GM13977 (cell line): ENCODE measurements around the gene TRHDE.

Experiments
- DNase-seq: peaks from one replicate; pipeline ENCODE4 v3.0.0; 2012; ENCODE audit warnings: low spot score
- CTCF ChIP-seq: IDR thresholded peaks from 2 replicates; pipeline ENCODE4 v1.5.1; 2012; ENCODE audit warnings: mild to moderate bottlenecking, control low read depth; ENCODE audit not compliant: insufficient read depth; ENCODE audit errors: extremely low read depth, missing control alignments
- in situ Hi-C: fragments of 300-500 bp; cut with MboI; formaldehyde crosslinking; loops from one replicate; pipeline ENCODE4 v1.12.0; 2022; ENCODE audit warnings: low sequenced_read_pairs, low pct_unique_long_range_greater_than_20kb, mixed read lengths, inconsistent platforms; ENCODE audit not compliant: unreplicated experiment

Gene TRHDE

GRCh38 chr12:72491426-72491825 lies 219.3 kb downstream of the TRHDE start:
- no peak for TF ChIP-seq CTCF

GRCh38 chr12:72493407-72493806 lies 221.2 kb downstream of the TRHDE start:
- DNase-seq = no peak

More at GRCh38 chr12:72491426-72491825, 219.3 kb downstream of the TRHDE start:
- DNase-seq = no peak
- in situ Hi-C loops = no loop called here

GRCh38 chr12:72498354-72498753 lies 226.2 kb downstream of the TRHDE start:
- in situ Hi-C loops = no loop called here
- DNase-seq = no peak
- TF ChIP-seq CTCF = no peak

More at GRCh38 chr12:72493407-72493806, 221.2 kb downstream of the TRHDE start:
- no peak for TF ChIP-seq CTCF
- in situ Hi-C loops = no loop called here

- TF ChIP-seq CTCF = no peak
- DNase-seq = no peak
- in situ Hi-C loops = no loop called here
These were observed 227.1 kb downstream of the TRHDE start for GRCh38 chr12:72499244-72499643.

GRCh38 chr12:72502546-72502945 lies 230.4 kb downstream of the TRHDE start:
- in situ Hi-C loops = no loop called here

GRCh38 chr12:72505227-72505626 lies 233.1 kb downstream of the TRHDE start:
- no peak for DNase-seq
- in situ Hi-C loops = no loop called here
- no peak for TF ChIP-seq CTCF

More at GRCh38 chr12:72502546-72502945, 230.4 kb downstream of the TRHDE start:
- no peak for TF ChIP-seq CTCF
- no peak for DNase-seq

- no peak for TF ChIP-seq CTCF
- DNase-seq = no peak
- in situ Hi-C loops = no loop called here
These were observed 237.7 kb downstream of the TRHDE start for GRCh38 chr12:72509891-72510290.
